B cell (primary cell): ENCODE results near the gene KRT5. TPM values are rescaled to one million over a fixed set of nuclear protein-coding genes. Genes with fewer than 3 reads are reported as not detected.

ENCODE experiments used
- ATAC-seq: fragments of 200-7000 bp; cut with Tn5 transposase; one replicate; pipeline ENCODE4 v1.10.0; 2021; ENCODE audit warnings: low read depth, mild to moderate bottlenecking, moderate number of reproducible peaks, moderate library complexity
- CTCF ChIA-PET: fragments of 350-600 bp; sonication (Branson Sonifier 250); formaldehyde crosslinking; loops from one replicate; lab custom pipeline; 2021; ENCODE audit warnings: antibody characterized with exemption, inconsistent platforms; lab: Charles Lee
- POLR2A ChIA-PET: fragments of 350-600 bp; sonication (Branson Sonifier 250); formaldehyde crosslinking; loops from one replicate; lab custom pipeline; 2021; ENCODE audit warnings: antibody characterized with exemption; lab: Charles Lee
- DNase-seq: peaks from one replicate; pipeline ENCODE4 v3.0.0; 2013
- H2AFZ ChIP-seq: 2 replicates; pipeline ENCODE4 v1.6.1; 2012; ENCODE audit warnings: mild to moderate bottlenecking, low read depth, low read length; ENCODE audit not compliant: insufficient read depth, poor library complexity, severe bottlenecking
- H3K27ac ChIP-seq, 2 donors: 1 replicate in 1 of 2; 2 replicates in 1 of 2; pipeline ENCODE4 v1.5.1; 2012 to 2013; ENCODE audit warnings: low read length in 2 of 2, mild to moderate bottlenecking in 2 of 2, moderate library complexity in 1 of 2
- H3K27me3 ChIP-seq, 4 experiments: fragments of 200-600 bp in 1 of 4; sonication (generic) in 1 of 4; replicated peaks in 1 of 4; 1 replicate in 2 of 4; 2 replicates in 2 of 4; pipeline versions ENCODE4 v1.6.1 to v1.7.0; 2013 to 2016; ENCODE audit warnings: low read length in 3 of 4, mild to moderate bottlenecking in 2 of 4, mixed read lengths in 1 of 4, moderate library complexity in 1 of 4; ENCODE audit not compliant: insufficient read depth in 4 of 4, control insufficient read depth in 3 of 4; ENCODE audit errors: control extremely low read depth in 1 of 4
- H3K36me3 ChIP-seq, 2 experiments: replicated peaks in 1 of 2; 1 replicate in 1 of 2; 2 replicates in 1 of 2; pipeline versions ENCODE4 v1.6.1 to v1.7.1; 2013; ENCODE audit warnings: low read length in 1 of 2; ENCODE audit not compliant: insufficient read depth in 2 of 2, control insufficient read depth in 1 of 2; ENCODE audit errors: control extremely low read depth in 1 of 2, extremely low read depth in 1 of 2
- H3K4me1 ChIP-seq, 2 donors: fragments of 200-600 bp in 1 of 2; sonication (generic) in 1 of 2; 1 replicate in 1 of 2; 2 replicates in 1 of 2; pipeline versions ENCODE4 v1.5.1 to v1.6.1; 2013 to 2017; ENCODE audit warnings: low read length in 2 of 2; ENCODE audit not compliant: control insufficient read depth in 2 of 2, insufficient read depth in 2 of 2
- H3K4me2 ChIP-seq: replicated peaks from 2 replicates; pipeline ENCODE3; 2012; ENCODE audit warnings: mild to moderate bottlenecking, low read depth, low read length; ENCODE audit not compliant: poor library complexity, severe bottlenecking
- H3K4me3 ChIP-seq, 5 experiments: fragments of 200-600 bp in 1 of 5; sonication (generic) in 1 of 5; 1 replicate in 3 of 5; 2 replicates in 2 of 5; pipeline versions ENCODE4 v1.5.1 to v1.7.0; 2011 to 2016; ENCODE audit warnings: low read length in 4 of 5, mild to moderate bottlenecking in 4 of 5, low read depth in 2 of 5, control low read depth in 1 of 5, moderate library complexity in 1 of 5; ENCODE audit not compliant: insufficient read depth in 1 of 5; ENCODE audit errors: control extremely low read depth in 1 of 5, extremely low read depth in 1 of 5
- H3K79me2 ChIP-seq: fragments of 200-600 bp; sonication (generic); one replicate; pipeline ENCODE4 v1.6.0; 2016; ENCODE audit warnings: low read length; ENCODE audit not compliant: control insufficient read depth, insufficient read depth
- H3K9ac ChIP-seq: fragments of 200-600 bp; sonication (generic); 2 replicates; pipeline ENCODE4 v1.6.1; 2017; ENCODE audit warnings: mild to moderate bottlenecking, low read length, moderate library complexity
- H3K9me3 ChIP-seq, 3 donors: one replicate each; pipeline versions ENCODE4 v1.6.1 to v1.7.1; 2013; ENCODE audit warnings: low read length in 2 of 3; ENCODE audit not compliant: control insufficient read depth in 2 of 3, insufficient read depth in 1 of 3; ENCODE audit errors: control extremely low read depth in 1 of 3
- H4K20me1 ChIP-seq: 2 replicates; pipeline ENCODE4 v1.6.0; 2012; ENCODE audit warnings: mild to moderate bottlenecking, low read length; ENCODE audit not compliant: insufficient read depth, control insufficient read depth, poor library complexity, severe bottlenecking
- H3K27ac Mint-ChIP-seq: one replicate; pipeline ENCODE4 v1.8.0; 2021; ENCODE audit warnings: mixed read lengths
- H3K27me3 Mint-ChIP-seq: one replicate; pipeline ENCODE4 v1.8.0; 2021; ENCODE audit warnings: mixed read lengths
- H3K4me1 Mint-ChIP-seq: one replicate; pipeline ENCODE4 v1.8.0; 2021; ENCODE audit warnings: mixed read lengths
- H3K4me3 Mint-ChIP-seq: one replicate; pipeline ENCODE4 v1.8.0; 2021; ENCODE audit warnings: mixed read lengths
- H3K9me3 Mint-ChIP-seq: one replicate; pipeline ENCODE4 v1.8.0; 2022; ENCODE audit warnings: mixed read lengths; ENCODE audit not compliant: insufficient read depth
- EZH2 ChIP-seq: IDR thresholded peaks from 2 replicates; pipeline ENCODE4 v1.6.1; 2012; ENCODE audit warnings: borderline replicate concordance, low read depth, mild to moderate bottlenecking, moderate library complexity, low read length; ENCODE audit not compliant: insufficient read depth, poor library complexity, severe bottlenecking
- WGBS: methylation state at CpG from one replicate; pipeline ENCODE4 v1.1.5; 2013; ENCODE audit warnings: missing lambda C conversion rate; ENCODE audit not compliant: insufficient coverage; 5-methylcytosine and 5-hydroxymethylcytosine counted together
- intact Hi-C: fragments of 100-400 bp; cut with micrococcal nuclease; formaldehyde crosslinking; loops from one replicate; pipeline ENCODE4 v1.10.0; 2022
- polyA plus RNA-seq: library from polyadenylated mRNA; depleted of rRNA; stranded (reverse); fragments of >200 nt; gene quantifications from 2 replicates; pipeline ENCODE4 v1.2.3, GENCODE V29; 2012
- total RNA-seq, 2 donors: library from RNA; stranded (reverse); fragments of 120-200 nt in 1 of 2; gene quantifications; 1 replicate in 1 of 2; 2 replicates in 1 of 2; pipeline versions ENCODE4 v1.2.3 to v1.2.4, GENCODE V29; 2013 to 2022
- TF ChIP-seq, protein P1 (sequence below): fragments of 200-600 bp; IDR thresholded peaks from one replicate; pipeline ENCODE4 v1.8.0; 2022; ENCODE audit warnings: antibody characterized with exemption, mild to moderate bottlenecking

Gene KRT5
- total and polyA plus RNA-seq, 2 donors (not counting 1 experiment from before 2014, with no cell fraction given) = not detected

DNA sequence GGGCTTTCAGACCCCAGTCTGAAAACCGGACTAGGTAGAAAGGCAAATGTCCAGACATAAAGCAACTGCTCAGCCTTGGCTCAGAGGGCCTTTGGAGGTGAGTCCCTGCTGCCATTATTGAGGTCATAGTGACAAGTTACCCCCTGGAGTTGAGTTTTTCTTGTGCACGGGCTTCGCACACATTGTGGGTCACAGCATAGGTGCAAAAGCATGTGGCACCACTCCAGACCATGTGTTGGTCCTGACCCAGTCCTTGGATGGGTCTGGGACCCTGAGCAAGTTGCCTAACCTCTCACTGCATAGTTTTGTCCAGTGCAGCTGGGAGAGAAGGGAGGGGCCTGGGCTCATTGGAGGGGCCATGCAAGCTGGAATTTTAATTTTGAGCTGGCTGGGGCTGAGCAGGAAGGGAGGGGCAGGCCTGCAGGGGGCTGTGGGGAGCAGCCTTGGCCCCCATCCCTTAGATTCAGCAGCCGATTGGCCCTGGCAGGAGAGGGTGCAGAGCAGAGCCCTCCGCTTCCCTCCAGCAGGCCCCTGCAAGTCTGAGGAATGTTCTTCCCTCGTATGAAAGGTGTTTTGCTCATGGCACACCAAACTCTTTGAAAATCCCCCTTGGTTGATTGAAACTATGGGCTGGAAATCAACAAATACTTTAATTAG, 4.2 kb upstream of the KRT5 start:
- Histone ChIP-seq H3K9ac (no peak overlapping the region), H3K4me2 (no peak overlapping the region), H3K79me2 (no peaks in the 10 kb centered on the region), H3K4me3 (no peak overlapping the region), H3K27me3 (no peaks in the 10 kb centered on the region), H2AFZ (no peak overlapping the region), H3K9me3 (no peaks in the 10 kb centered on the region), H4K20me1 (no peaks in the 10 kb centered on the region), H3K27ac (no peak overlapping the region), H3K36me3 (no peaks in the 10 kb centered on the region), H3K4me1 (no peaks in the 10 kb centered on the region)
- DNase-seq (no peak), ATAC-seq (no peak)
- TF ChIP-seq, protein P1, sequence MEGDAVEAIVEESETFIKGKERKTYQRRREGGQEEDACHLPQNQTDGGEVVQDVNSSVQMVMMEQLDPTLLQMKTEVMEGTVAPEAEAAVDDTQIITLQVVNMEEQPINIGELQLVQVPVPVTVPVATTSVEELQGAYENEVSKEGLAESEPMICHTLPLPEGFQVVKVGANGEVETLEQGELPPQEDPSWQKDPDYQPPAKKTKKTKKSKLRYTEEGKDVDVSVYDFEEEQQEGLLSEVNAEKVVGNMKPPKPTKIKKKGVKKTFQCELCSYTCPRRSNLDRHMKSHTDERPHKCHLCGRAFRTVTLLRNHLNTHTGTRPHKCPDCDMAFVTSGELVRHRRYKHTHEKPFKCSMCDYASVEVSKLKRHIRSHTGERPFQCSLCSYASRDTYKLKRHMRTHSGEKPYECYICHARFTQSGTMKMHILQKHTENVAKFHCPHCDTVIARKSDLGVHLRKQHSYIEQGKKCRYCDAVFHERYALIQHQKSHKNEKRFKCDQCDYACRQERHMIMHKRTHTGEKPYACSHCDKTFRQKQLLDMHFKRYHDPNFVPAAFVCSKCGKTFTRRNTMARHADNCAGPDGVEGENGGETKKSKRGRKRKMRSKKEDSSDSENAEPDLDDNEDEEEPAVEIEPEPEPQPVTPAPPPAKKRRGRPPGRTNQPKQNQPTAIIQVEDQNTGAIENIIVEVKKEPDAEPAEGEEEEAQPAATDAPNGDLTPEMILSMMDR = no peak
- TF ChIP-seq EZH2 = no peak
- H3K4me1 Mint-ChIP-seq = no peaks in the 10 kb centered on the region
- 89% methylated on average over 4 of the region's 6 CpGs for WGBS
- H3K27ac Mint-ChIP-seq = no peak overlapping the region
- ChIA-PET POLR2A (no interaction called here), CTCF (no interaction called here)
- no peaks in the 10 kb centered on the region for H3K9me3 Mint-ChIP-seq
- intact Hi-C loops = no loop called here
- no peaks in the 10 kb centered on the region for H3K27me3 Mint-ChIP-seq
- H3K4me3 Mint-ChIP-seq = no peak overlapping the region

DNA sequence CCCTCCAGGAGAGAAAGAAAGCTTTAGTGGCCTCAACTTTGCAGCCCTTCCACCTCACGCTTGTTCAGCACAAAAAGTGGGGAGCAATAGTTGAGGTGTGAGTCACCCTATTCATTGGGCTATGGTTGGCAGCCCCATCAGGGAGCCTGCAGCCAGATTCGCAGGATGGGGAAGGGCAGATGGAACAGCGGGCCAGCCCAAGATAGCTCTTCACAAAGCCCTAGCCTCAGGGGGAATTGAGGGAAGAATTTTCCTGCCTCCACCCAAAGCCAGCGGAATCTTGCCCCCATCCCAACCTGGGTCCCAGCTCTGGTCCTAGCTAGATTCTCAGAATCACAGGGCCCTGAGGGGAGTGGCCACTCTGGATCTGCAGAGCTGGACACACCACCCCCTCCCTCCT, 3.6 kb upstream of the KRT5 start:
- ChIA-PET POLR2A (no interaction called here), CTCF (no interaction called here)
- Mint-ChIP-seq H3K9me3 (no peaks in the 10 kb centered on the region), H3K4me3 (no peak overlapping the region), H3K4me1 (no peaks in the 10 kb centered on the region), H3K27ac (no peak overlapping the region), H3K27me3 (no peaks in the 10 kb centered on the region)
- Histone ChIP-seq H3K27ac (no peak overlapping the region), H3K27me3 (no peaks in the 10 kb centered on the region), H3K36me3 (no peaks in the 10 kb centered on the region), H3K4me1 (no peaks in the 10 kb centered on the region), H3K4me3 (no peak overlapping the region), H3K79me2 (no peaks in the 10 kb centered on the region), H2AFZ (no peak overlapping the region), H3K9ac (no peak overlapping the region), H3K4me2 (no peak overlapping the region), H3K9me3 (no peaks in the 10 kb centered on the region), H4K20me1 (no peaks in the 10 kb centered on the region)
- WGBS = 100% methylated on average over 2 of the region's 4 CpGs
- intact Hi-C loops = no loop called here
- TF ChIP-seq EZH2 = no peak
- no peak for ATAC-seq
- no peak for DNase-seq
